ENCODE results near the gene STAMBPL1. TPM values are rescaled to one million over a fixed set of nuclear protein-coding genes. Genes with fewer than 3 reads are reported as not detected.
A peak's percentile ranks its signal among the peaks of the same experiment; 100 is the strongest.

The STAMBPL1 gene
- total RNA-seq, 1 donor from 2014 or later, result 6.8 TPM

DNA sequence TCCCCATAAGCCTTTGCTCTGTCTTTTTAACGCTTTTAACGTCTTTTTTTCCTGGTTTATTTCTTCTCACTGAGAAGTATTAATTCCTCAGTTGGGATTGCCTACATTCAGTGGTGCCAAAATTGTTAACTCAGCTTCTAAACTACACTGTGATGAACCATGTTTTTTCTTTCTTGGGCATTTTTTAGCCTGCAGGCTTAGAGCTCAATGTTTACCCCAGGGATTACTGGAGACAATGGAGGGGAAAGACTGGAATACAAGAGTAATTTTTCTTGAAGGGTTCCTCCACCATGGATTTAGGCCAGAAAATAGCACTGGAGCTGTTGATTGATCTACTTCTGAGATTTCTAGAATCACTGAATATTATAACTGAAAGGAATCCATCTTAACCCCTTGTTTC lies 19.8 kb downstream of the STAMBPL1 start:
- ATAC-seq (no peak), DNase-seq (no peak)
- intact Hi-C loops (cut with DNase I), result no loop called here

DNA sequence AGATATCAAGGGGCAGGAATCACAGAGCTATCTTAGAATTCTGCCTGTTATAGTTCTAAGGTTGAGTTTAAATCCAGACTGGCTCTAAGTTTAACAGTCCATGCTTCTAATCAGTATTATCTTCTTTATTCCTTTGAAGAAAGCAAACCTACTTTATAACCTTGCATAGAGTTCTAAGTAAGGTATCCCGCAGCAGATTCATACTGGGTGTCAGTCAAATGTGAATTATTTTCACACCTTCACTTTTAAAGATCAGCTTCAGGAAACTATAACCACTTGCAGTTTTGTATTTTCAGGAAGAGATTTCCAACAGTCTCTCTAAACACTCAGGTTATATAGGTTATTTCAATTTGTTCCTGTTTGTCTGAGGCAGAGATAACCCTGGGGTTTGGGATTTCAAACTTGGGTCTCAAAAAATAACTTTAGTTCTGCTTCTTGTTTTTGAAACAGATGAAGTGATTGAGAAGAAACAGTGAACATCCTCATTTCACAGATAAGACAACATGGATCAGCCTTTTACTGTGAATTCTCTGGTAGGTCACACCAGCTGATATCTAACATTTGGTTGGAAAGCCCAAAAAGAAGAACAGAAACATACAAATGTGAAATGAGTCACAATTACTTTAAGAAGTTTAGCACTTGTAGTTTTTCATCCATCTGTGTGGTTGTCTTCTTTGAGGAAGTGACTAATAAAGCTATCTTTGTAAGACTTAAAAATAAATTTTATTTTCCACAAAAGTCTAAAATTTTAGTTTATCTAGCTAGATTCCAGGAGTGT lies 21.4 kb downstream of the STAMBPL1 start:
- H3K4me3 ChIP-seq, result no peak overlapping the region
- ATAC-seq, result peak; percentile 54
- peaks cover 4% of the 10 kb centered on the region for H3K4me1 ChIP-seq
- intact Hi-C loops (cut with DNase I), result no loop called here
- peaks cover 5% of the 10 kb centered on the region for H3K36me3 ChIP-seq
- TF ChIP-seq, protein P1, sequence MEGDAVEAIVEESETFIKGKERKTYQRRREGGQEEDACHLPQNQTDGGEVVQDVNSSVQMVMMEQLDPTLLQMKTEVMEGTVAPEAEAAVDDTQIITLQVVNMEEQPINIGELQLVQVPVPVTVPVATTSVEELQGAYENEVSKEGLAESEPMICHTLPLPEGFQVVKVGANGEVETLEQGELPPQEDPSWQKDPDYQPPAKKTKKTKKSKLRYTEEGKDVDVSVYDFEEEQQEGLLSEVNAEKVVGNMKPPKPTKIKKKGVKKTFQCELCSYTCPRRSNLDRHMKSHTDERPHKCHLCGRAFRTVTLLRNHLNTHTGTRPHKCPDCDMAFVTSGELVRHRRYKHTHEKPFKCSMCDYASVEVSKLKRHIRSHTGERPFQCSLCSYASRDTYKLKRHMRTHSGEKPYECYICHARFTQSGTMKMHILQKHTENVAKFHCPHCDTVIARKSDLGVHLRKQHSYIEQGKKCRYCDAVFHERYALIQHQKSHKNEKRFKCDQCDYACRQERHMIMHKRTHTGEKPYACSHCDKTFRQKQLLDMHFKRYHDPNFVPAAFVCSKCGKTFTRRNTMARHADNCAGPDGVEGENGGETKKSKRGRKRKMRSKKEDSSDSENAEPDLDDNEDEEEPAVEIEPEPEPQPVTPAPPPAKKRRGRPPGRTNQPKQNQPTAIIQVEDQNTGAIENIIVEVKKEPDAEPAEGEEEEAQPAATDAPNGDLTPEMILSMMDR (IDR thresholded peaks at IDR 0.05), result no peak
- no peaks in the 10 kb centered on the region for H3K27me3 ChIP-seq
- H3K9me3 ChIP-seq, result no peaks in the 10 kb centered on the region
- H3K27ac ChIP-seq, result no peak overlapping the region
- DNase-seq, result no peak

More for the DNA sequence above, 19.8 kb downstream of the STAMBPL1 start:
- Histone ChIP-seq H3K4me3 (no peak overlapping the region), H3K27ac (no peak overlapping the region), H3K36me3 (no peaks in the 10 kb centered on the region), H3K4me1 (peaks cover 4% of the 10 kb centered on the region), H3K9me3 (no peaks in the 10 kb centered on the region), H3K27me3 (no peaks in the 10 kb centered on the region)
- TF ChIP-seq, protein P1 (IDR thresholded peaks at IDR 0.05), result no peak

DNA sequence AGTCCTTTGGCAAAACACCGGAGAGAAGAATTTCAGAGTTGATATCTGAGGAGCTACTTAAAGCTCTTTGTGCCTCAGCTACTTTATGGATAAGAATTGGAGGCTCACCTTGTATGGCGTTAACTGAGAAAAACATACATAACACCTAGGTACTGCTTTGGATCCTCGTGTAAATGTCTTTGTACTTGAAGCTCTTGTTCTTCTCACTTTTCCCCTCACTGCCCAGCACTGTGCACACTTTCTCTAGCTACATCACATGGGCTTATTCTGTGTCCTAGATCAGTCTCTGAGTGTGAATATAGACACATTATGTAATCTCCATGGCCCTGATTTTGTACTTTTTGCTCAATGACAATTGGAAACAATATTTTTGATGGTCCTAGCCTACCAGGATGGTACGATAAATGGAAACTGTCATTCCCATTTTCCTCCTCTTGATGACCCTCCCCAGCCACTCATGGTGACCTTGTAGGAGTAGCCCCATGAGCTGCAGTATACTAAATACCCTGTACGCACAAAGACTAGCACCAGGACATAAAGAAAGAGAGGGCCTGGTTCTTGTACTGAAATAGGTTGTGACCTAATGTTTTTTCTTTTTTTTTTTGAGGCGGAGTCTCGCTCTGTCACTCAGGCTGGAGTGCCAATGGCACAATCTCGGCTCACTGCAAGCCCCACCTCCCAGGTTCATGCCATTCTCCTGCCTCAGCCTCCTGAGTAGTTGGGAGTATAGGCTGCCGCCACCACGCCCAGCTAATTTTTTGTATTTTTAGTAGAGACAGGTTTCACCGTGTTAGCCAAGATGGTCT lies 22.1 kb downstream of the STAMBPL1 start:
- no peak overlapping the region for H3K27ac ChIP-seq
- H3K27me3 ChIP-seq, result no peaks in the 10 kb centered on the region
- peaks cover 5% of the 10 kb centered on the region for H3K36me3 ChIP-seq
- DNase-seq (no peak), ATAC-seq (no peak)
- no peak overlapping the region for H3K4me3 ChIP-seq
- H3K4me1 ChIP-seq, result peaks cover 4% of the 10 kb centered on the region
- H3K9me3 ChIP-seq, result no peaks in the 10 kb centered on the region
- TF ChIP-seq, protein P1 (IDR thresholded peaks at IDR 0.05), result no peak
- intact Hi-C loops (cut with DNase I), result no loop called here

DNA sequence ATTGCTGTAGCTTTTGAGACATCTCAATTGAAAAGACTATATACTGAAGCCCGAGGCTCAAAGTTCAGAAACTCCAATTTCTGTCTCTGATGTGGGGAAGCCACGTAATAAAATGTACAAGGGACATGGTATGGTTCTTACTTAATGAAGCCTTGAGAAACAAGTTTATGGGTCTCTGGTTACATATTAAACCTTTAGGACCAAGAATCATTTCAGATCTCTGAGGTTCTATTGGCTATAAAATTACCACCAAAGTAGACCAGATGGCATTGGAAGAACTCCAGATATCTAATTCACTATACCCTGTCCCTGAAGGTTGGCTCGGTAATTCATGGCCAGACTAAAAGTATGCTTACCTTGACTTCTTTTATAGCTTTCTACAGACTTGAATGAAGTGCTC lies 23.7 kb downstream of the STAMBPL1 start:
- Histone ChIP-seq H3K4me1 (peaks cover 4% of the 10 kb centered on the region), H3K4me3 (no peak overlapping the region), H3K27me3 (no peaks in the 10 kb centered on the region), H3K27ac (no peak overlapping the region), H3K36me3 (peaks cover 5% of the 10 kb centered on the region), H3K9me3 (no peaks in the 10 kb centered on the region)
- TF ChIP-seq, protein P1 (IDR thresholded peaks at IDR 0.05), result no peak
- ATAC-seq, result no peak
- intact Hi-C loops (cut with DNase I), result no loop called here
- DNase-seq, result no peak

DNA sequence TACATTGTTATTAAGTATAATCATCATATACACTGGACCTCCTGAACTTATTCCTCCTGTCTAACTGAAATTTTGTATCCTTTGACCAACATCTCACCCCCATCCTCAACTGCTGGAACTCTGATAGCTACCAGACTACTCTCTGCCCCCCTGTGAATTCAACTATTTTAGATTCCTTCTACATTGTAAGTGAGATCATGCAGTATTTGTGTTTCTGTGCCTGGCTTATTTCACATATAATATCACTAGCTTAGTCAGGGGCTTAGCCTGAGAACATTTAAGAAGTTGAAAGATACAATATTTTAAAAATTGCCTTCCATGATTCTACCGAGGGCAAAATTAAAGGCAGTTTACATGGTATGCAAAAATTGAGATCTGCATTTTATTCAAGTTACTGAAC lies 26.9 kb downstream of the STAMBPL1 start:
- H3K4me3 ChIP-seq, result no peak overlapping the region
- DNase-seq (no peak), ATAC-seq (no peak)
- intact Hi-C loops (cut with DNase I), result no loop called here
- peaks cover 5% of the 10 kb centered on the region for H3K36me3 ChIP-seq
- H3K27ac ChIP-seq, result no peak overlapping the region
- H3K4me1 ChIP-seq, result peaks cover 1% of the 10 kb centered on the region
- H3K9me3 ChIP-seq, result no peaks in the 10 kb centered on the region
- TF ChIP-seq, protein P1 (IDR thresholded peaks at IDR 0.05), result no peak
- no peaks in the 10 kb centered on the region for H3K27me3 ChIP-seq

Data from upper lobe of right lung (tissue), 1 donor.